Hepatocyte (in vitro differentiated cells): ENCODE results near the gene SCN1A. TPM values are rescaled to one million over a fixed set of nuclear protein-coding genes. Genes with fewer than 3 reads are reported as not detected.

Experiments
- DNase-seq: peaks from one replicate; pipeline ENCODE4 v3.0.0-alpha.2; 2016; ENCODE audit warnings: low spot score
- H2AFZ ChIP-seq: fragments of 200-600 bp; sonication (generic); 2 replicates; pipeline ENCODE4 v1.6.0; 2016; ENCODE audit warnings: antibody characterized with exemption, mild to moderate bottlenecking
- H3K27ac ChIP-seq: fragments of 200-600 bp; sonication (generic); 2 replicates; pipeline ENCODE4 v1.5.1; 2016; ENCODE audit warnings: mild to moderate bottlenecking
- H3K27me3 ChIP-seq: fragments of 200-600 bp; sonication (generic); 2 replicates; pipeline ENCODE4 v1.6.1; 2016
- H3K36me3 ChIP-seq: fragments of 200-600 bp; sonication (generic); replicated peaks from 2 replicates; pipeline ENCODE4 v1.5.1; 2016; ENCODE audit warnings: low read depth; ENCODE audit not compliant: insufficient read depth
- H3K4me1 ChIP-seq: fragments of 200-600 bp; sonication (generic); 2 replicates; pipeline ENCODE4 v1.5.1; 2016; ENCODE audit warnings: mild to moderate bottlenecking, moderate library complexity; ENCODE audit not compliant: insufficient read depth
- H3K4me2 ChIP-seq: fragments of 200-600 bp; sonication (generic); 2 replicates; pipeline ENCODE4 v1.6.0; 2016
- H3K4me3 ChIP-seq: fragments of 200-600 bp; sonication (generic); 2 replicates; pipeline ENCODE4 v1.5.1; 2016; ENCODE audit warnings: mild to moderate bottlenecking
- H3K79me2 ChIP-seq: fragments of 200-600 bp; sonication (generic); 2 replicates; pipeline ENCODE4 v1.6.0; 2017; ENCODE audit warnings: mild to moderate bottlenecking
- H3K9me2 ChIP-seq: fragments of 200-600 bp; sonication (generic); replicated peaks from 2 replicates; pipeline ENCODE4 v1.6.0; 2017; ENCODE audit warnings: mild to moderate bottlenecking; ENCODE audit not compliant: insufficient read depth
- H3K9me3 ChIP-seq: fragments of 200-600 bp; sonication (generic); 2 replicates; pipeline ENCODE4 v1.5.1; 2016; ENCODE audit warnings: low read depth, mild to moderate bottlenecking
- H4K20me1 ChIP-seq: fragments of 200-600 bp; sonication (generic); 2 replicates; pipeline ENCODE4 v1.6.0; 2016; ENCODE audit warnings: mild to moderate bottlenecking; ENCODE audit not compliant: insufficient read depth, poor library complexity, severe bottlenecking
- EZH2 ChIP-seq: fragments of 200-600 bp; sonication (generic); IDR thresholded peaks from 2 replicates; pipeline ENCODE4 v1.6.1; 2016; ENCODE audit warnings: antibody characterized with exemption, mild to moderate bottlenecking, borderline replicate concordance
- EZH2phosphoT487 ChIP-seq: fragments of 200-600 bp; sonication (generic); IDR thresholded peaks from one replicate; pipeline ENCODE4 v1.6.1; 2018; ENCODE audit warnings: antibody characterized with exemption, mild to moderate bottlenecking, low read depth, moderate library complexity; ENCODE audit not compliant: unreplicated experiment, severe bottlenecking
- WGBS: methylation state at CpG from one replicate; pipeline ENCODE4 v1.1.6; 2016; ENCODE audit warnings: low lambda C conversion rate; ENCODE audit errors: missing lambda C conversion rate; 5-methylcytosine and 5-hydroxymethylcytosine counted together
- polyA plus RNA-seq: library from polyadenylated mRNA; unstranded; fragments of >200 nt; fragmentation: Nextera tagmentation; extraction: Ambion mirVana; gene quantifications from 2 replicates; pipeline ENCODE4 v1.2.1, GENCODE V29; 2016
- total RNA-seq: library from RNA; depleted of rRNA; stranded (reverse); fragments of >200 nt; gene quantifications from 2 replicates; pipeline ENCODE4 v1.2.3, GENCODE V29; 2014
- TF ChIP-seq, protein P1 (sequence below): fragments of 200-600 bp; sonication (generic); IDR thresholded peaks from 2 replicates; pipeline ENCODE4 v1.5.1; 2016; ENCODE audit warnings: antibody characterized with exemption, mild to moderate bottlenecking; ENCODE audit not compliant: poor library complexity

Gene SCN1A
- total and polyA plus RNA-seq, 2 experiments from 2014 or later, result 0.03 TPM; not detected in 1

GRCh38 chr2:166157578-166157977 is 29.8 kb upstream of the SCN1A start:
- no peak overlapping the region for H3K27ac ChIP-seq
- no peaks in the 10 kb centered on the region for H3K36me3 ChIP-seq
- no peak overlapping the region for H3K4me3 ChIP-seq
- 70% methylated on average over 2 of the region's 2 CpGs for WGBS
- H3K9me2 ChIP-seq, result no peaks in the 10 kb centered on the region
- no peak overlapping the region for H2AFZ ChIP-seq
- no peaks in the 10 kb centered on the region for H3K27me3 ChIP-seq
- no peaks in the 10 kb centered on the region for H3K79me2 ChIP-seq
- DNase-seq, result no peak
- TF ChIP-seq EZH2phosphoT487, result no peak
- TF ChIP-seq, protein P1, sequence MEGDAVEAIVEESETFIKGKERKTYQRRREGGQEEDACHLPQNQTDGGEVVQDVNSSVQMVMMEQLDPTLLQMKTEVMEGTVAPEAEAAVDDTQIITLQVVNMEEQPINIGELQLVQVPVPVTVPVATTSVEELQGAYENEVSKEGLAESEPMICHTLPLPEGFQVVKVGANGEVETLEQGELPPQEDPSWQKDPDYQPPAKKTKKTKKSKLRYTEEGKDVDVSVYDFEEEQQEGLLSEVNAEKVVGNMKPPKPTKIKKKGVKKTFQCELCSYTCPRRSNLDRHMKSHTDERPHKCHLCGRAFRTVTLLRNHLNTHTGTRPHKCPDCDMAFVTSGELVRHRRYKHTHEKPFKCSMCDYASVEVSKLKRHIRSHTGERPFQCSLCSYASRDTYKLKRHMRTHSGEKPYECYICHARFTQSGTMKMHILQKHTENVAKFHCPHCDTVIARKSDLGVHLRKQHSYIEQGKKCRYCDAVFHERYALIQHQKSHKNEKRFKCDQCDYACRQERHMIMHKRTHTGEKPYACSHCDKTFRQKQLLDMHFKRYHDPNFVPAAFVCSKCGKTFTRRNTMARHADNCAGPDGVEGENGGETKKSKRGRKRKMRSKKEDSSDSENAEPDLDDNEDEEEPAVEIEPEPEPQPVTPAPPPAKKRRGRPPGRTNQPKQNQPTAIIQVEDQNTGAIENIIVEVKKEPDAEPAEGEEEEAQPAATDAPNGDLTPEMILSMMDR, result no peak
- no peak for TF ChIP-seq EZH2
- H4K20me1 ChIP-seq, result no peaks in the 10 kb centered on the region
- H3K9me3 ChIP-seq, result no peaks in the 10 kb centered on the region
- H3K4me2 ChIP-seq, result no peak overlapping the region
- no peaks in the 10 kb centered on the region for H3K4me1 ChIP-seq

GRCh38 chr2:166156985-166157490 is 29.2 kb upstream of the SCN1A start:
- WGBS, result 86% methylated on average over 3 of the region's 3 CpGs
- Histone ChIP-seq H3K9me2 (no peaks in the 10 kb centered on the region), H3K79me2 (no peaks in the 10 kb centered on the region), H3K27me3 (no peaks in the 10 kb centered on the region), H3K4me3 (no peak overlapping the region), H3K4me1 (no peaks in the 10 kb centered on the region), H3K27ac (no peak overlapping the region), H3K9me3 (no peaks in the 10 kb centered on the region), H3K36me3 (no peaks in the 10 kb centered on the region), H2AFZ (no peak overlapping the region), H3K4me2 (no peak overlapping the region), H4K20me1 (no peaks in the 10 kb centered on the region)
- no peak for DNase-seq
- TF ChIP-seq EZH2 (no peak), EZH2phosphoT487 (no peak)
- TF ChIP-seq, protein P1, result no peak

DNA sequence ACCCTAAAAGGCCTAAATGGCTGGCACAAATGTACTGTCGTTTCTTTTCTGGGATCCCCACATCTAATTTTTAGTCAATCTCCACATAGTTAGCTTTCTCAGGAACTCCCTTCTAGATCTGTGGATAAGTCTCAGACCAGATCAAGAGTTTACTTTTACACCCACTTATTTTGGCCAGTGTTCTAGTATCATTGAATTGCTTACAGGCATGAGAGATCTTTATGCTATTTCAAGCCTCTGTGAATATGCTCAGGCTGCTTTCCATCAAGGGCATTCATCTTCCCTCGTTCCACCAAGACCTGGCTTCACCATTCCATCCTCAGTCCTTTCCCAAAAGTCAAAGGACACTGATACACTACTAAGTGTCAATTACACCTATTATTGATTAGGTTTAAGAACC is 27.8 kb upstream of the SCN1A start:
- Histone ChIP-seq H3K27ac (no peak overlapping the region), H4K20me1 (no peaks in the 10 kb centered on the region), H3K27me3 (no peaks in the 10 kb centered on the region), H3K4me3 (no peak overlapping the region), H3K4me2 (no peak overlapping the region), H3K9me2 (no peaks in the 10 kb centered on the region), H3K4me1 (no peaks in the 10 kb centered on the region), H3K36me3 (no peaks in the 10 kb centered on the region), H3K79me2 (no peaks in the 10 kb centered on the region), H2AFZ (no peak overlapping the region), H3K9me3 (no peaks in the 10 kb centered on the region)
- TF ChIP-seq EZH2, result no peak
- no peak for TF ChIP-seq EZH2phosphoT487
- TF ChIP-seq, protein P1, result no peak
- DNase-seq, result no peak
- 89% methylated on average over 2 of the region's 2 CpGs for WGBS
